ENCODE results near the gene BANP. TPM values are rescaled to one million over a fixed set of nuclear protein-coding genes. Genes with fewer than 3 reads are reported as not detected.

BANP gene
- total RNA-seq, 1 experiment from 2014 or later, result 34.5 TPM

DNA sequence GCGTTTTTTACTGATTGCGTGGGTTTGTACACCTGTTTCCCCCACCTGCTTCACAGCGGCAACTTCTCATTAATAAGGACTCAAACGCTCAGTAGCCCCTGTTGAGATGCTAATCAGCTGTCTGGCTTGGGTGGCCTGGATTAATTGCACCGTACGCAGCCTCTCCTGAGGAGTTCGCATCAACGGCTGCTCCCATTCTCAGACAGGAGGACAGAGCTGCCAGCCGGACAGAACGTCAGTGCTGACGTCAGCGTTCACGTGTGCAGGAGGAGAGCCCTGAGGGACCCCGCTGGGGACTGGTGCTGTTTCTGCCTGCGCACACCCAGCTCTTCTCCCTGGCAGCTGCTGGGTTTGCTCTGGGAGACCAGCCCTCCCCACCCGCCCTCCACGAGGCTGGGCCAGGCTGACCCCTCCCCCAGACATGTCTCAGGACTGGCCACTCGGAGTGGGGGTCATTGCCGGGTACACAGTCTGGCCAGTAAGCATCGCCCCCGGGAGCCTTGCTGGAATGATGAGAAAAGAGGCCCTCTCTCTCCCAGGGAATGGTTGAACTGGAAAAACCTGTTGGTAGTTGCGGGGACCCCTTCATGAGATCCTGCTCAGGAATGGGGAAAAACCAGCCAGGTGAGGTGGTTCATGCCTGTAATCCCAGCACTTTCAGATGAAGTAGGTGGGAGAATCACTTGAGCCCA, 5.7 kb upstream of the BANP start:
- H3K4me1 Mint-ChIP-seq, result peaks cover 25% of the 10 kb centered on the region
- ATAC-seq, result peak; percentile 52
- no peaks in the 10 kb centered on the region for H3K9me3 Mint-ChIP-seq
- peak overlapping the region; percentile 38 for H3K4me3 Mint-ChIP-seq
- ChIA-PET POLR2A (no interaction called here), CTCF (no interaction called here)
- H3K27ac Mint-ChIP-seq, result peak overlapping the region; percentile 87
- no peaks in the 10 kb centered on the region for H3K27me3 Mint-ChIP-seq (ENCODE audit: low read depth)
- no peaks in the 10 kb centered on the region for H3K36me3 Mint-ChIP-seq
- no peak for TF ChIP-seq ZNF317 (CRISPR knock-in tag; IDR thresholded peaks at IDR 0.05; ENCODE audit: borderline replicate concordance, low read depth)
- TF ChIP-seq, protein P1, sequence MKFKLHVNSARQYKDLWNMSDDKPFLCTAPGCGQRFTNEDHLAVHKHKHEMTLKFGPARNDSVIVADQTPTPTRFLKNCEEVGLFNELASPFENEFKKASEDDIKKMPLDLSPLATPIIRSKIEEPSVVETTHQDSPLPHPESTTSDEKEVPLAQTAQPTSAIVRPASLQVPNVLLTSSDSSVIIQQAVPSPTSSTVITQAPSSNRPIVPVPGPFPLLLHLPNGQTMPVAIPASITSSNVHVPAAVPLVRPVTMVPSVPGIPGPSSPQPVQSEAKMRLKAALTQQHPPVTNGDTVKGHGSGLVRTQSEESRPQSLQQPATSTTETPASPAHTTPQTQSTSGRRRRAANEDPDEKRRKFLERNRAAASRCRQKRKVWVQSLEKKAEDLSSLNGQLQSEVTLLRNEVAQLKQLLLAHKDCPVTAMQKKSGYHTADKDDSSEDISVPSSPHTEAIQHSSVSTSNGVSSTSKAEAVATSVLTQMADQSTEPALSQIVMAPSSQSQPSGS (CRISPR knock-in tag; IDR thresholded peaks at IDR 0.05; ENCODE audit: borderline replicate concordance, low read depth), result no peak
- TF ChIP-seq TEAD4 (CRISPR knock-in tag; IDR thresholded peaks at IDR 0.05), result no peak
- no peak for TF ChIP-seq NFYB (CRISPR knock-in tag; conservative IDR thresholded peaks at IDR 0.05; ENCODE audit: low read depth)
- peak; percentile 72 for TF ChIP-seq USF2 (CRISPR knock-in tag; IDR thresholded peaks at IDR 0.05)
- no peak for TF ChIP-seq PREB (CRISPR knock-in tag; IDR thresholded peaks at IDR 0.05; ENCODE audit: borderline replicate concordance)
- peak; percentile 31; the same call in 1 of the 2 replicates for TF ChIP-seq ZBTB21 (CRISPR knock-in tag; IDR thresholded peaks at IDR 0.05; ENCODE audit: borderline replicate concordance)
- TF ChIP-seq, protein P2, sequence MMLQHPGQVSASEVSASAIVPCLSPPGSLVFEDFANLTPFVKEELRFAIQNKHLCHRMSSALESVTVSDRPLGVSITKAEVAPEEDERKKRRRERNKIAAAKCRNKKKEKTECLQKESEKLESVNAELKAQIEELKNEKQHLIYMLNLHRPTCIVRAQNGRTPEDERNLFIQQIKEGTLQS (CRISPR knock-in tag; conservative IDR thresholded peaks at IDR 0.05), result no peak
- no peak for TF ChIP-seq ZNF281 (CRISPR knock-in tag; IDR thresholded peaks at IDR 0.05)
- TF ChIP-seq, protein P3, sequence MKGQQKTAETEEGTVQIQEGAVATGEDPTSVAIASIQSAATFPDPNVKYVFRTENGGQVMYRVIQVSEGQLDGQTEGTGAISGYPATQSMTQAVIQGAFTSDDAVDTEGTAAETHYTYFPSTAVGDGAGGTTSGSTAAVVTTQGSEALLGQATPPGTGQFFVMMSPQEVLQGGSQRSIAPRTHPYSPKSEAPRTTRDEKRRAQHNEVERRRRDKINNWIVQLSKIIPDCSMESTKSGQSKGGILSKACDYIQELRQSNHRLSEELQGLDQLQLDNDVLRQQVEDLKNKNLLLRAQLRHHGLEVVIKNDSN (CRISPR knock-in tag; IDR thresholded peaks at IDR 0.05), result peak; percentile 24; the same call in 1 of the 2 replicates
- peak; percentile 60 for DNase-seq (ENCODE audit: low spot score)

- H3K36me3 Mint-ChIP-seq, result no peaks in the 10 kb centered on the region
- no peak overlapping the region for H3K27ac Mint-ChIP-seq
- ATAC-seq (no peak), DNase-seq (ENCODE audit: low spot score) (no peak)
- H3K9me3 Mint-ChIP-seq, result no peaks in the 10 kb centered on the region
- no peaks in the 10 kb centered on the region for H3K27me3 Mint-ChIP-seq (ENCODE audit: low read depth)
- peaks cover 25% of the 10 kb centered on the region for H3K4me1 Mint-ChIP-seq
- POLR2A ChIA-PET, result no interaction called here
- H3K4me3 Mint-ChIP-seq, result no peak overlapping the region
- TF ChIP-seq JAZF1 (CRISPR knock-in tag; IDR thresholded peaks at IDR 0.05), result no peak
- TF ChIP-seq, protein P1 (CRISPR knock-in tag; IDR thresholded peaks at IDR 0.05; ENCODE audit: borderline replicate concordance, low read depth), result no peak
- no peak for TF ChIP-seq ZNF396 (CRISPR knock-in tag; IDR thresholded peaks at IDR 0.05; ENCODE audit: borderline replicate concordance)
- no peak for TF ChIP-seq ZNF138 (CRISPR knock-in tag; conservative IDR thresholded peaks at IDR 0.05)
- TF ChIP-seq RELA (CRISPR knock-in tag; IDR thresholded peaks at IDR 0.05; ENCODE audit: borderline replicate concordance), result no peak
- no peak for TF ChIP-seq ZNF416 (CRISPR knock-in tag; IDR thresholded peaks at IDR 0.05)
- CTCF ChIA-PET, result no interaction called here
Measured at GRCh38 chr16:87946596-87947347, 4.5 kb upstream of the BANP start.

All from WTC11 (cell line).